GM23338 (cell line): ENCODE measurements around the gene PDLIM5. TPM values are rescaled to one million over a fixed set of nuclear protein-coding genes. Genes with fewer than 3 reads are reported as not detected.
"Not testable (repeated sequence)": the region's sequence is repeated elsewhere in the genome, so short reads cannot be mapped to it uniquely, and the experiment has no call there.

Experiments used
- ATAC-seq: fragments of 200-7000 bp; cut with Tn5 transposase; 3 replicates; pipeline ENCODE4 v1.9.1; 2020
- DNase-seq: peaks from one replicate; pipeline ENCODE4 v3.0.0-alpha.2; 2015; ENCODE audit warnings: low spot score
- H2AFZ ChIP-seq: fragments of 200-600 bp; sonication (generic); 2 replicates; pipeline ENCODE4 v1.8.0; 2016; ENCODE audit warnings: antibody characterized with exemption, mild to moderate bottlenecking, moderate library complexity
- H3F3A ChIP-seq: fragments of 200-600 bp; sonication (generic); replicated peaks from 2 replicates; pipeline ENCODE4 v1.8.0; 2017; ENCODE audit warnings: antibody characterized with exemption, mixed run types, low read depth
- H3K27ac ChIP-seq: fragments of 200-600 bp; sonication (generic); 2 replicates; pipeline ENCODE4 v1.6.1; 2016; ENCODE audit warnings: low read depth
- H3K27me3 ChIP-seq: fragments of 200-600 bp; sonication (generic); 2 replicates; pipeline ENCODE4 v1.8.0; 2016; ENCODE audit warnings: mild to moderate bottlenecking, mixed run types, moderate library complexity; ENCODE audit not compliant: insufficient read depth
- H3K36me3 ChIP-seq: fragments of 200-600 bp; sonication (generic); 2 replicates; pipeline ENCODE4 v1.8.0; 2016; ENCODE audit warnings: mild to moderate bottlenecking; ENCODE audit not compliant: insufficient read depth
- H3K4me1 ChIP-seq: fragments of 200-600 bp; sonication (generic); 2 replicates; pipeline ENCODE4 v1.8.0; 2016; ENCODE audit warnings: mild to moderate bottlenecking, moderate library complexity; ENCODE audit not compliant: insufficient read depth
- H3K4me2 ChIP-seq: fragments of 200-600 bp; sonication (generic); 2 replicates; pipeline ENCODE4 v1.7.1; 2017; ENCODE audit warnings: mixed run types
- H3K4me3 ChIP-seq: fragments of 200-600 bp; sonication (generic); 2 replicates; pipeline ENCODE4 v1.6.1; 2016; ENCODE audit warnings: mixed run types
- H3K79me2 ChIP-seq: fragments of 200-600 bp; sonication (generic); replicated peaks from 2 replicates; pipeline ENCODE4 v1.8.0; 2017; ENCODE audit warnings: mild to moderate bottlenecking; ENCODE audit not compliant: insufficient read depth
- H3K9me2 ChIP-seq: fragments of 200-600 bp; sonication (generic); 2 replicates; pipeline ENCODE4 v1.8.0; 2017; ENCODE audit not compliant: insufficient read depth
- H4K20me1 ChIP-seq: fragments of 200-600 bp; sonication (generic); replicated peaks from 2 replicates; pipeline ENCODE4 v1.8.0; 2017; ENCODE audit warnings: mild to moderate bottlenecking; ENCODE audit not compliant: insufficient read depth
- H3K27ac Mint-ChIP-seq: 2 replicates; pipeline ENCODE4 v1.8.0; 2020; ENCODE audit warnings: inconsistent platforms, mild to moderate bottlenecking, moderate library complexity, mixed read lengths
- H3K27me3 Mint-ChIP-seq: 3 replicates; pipeline ENCODE4 v1.8.0; 2022; ENCODE audit warnings: low read depth, mild to moderate bottlenecking, moderate library complexity, mixed read lengths, inconsistent platforms; ENCODE audit not compliant: insufficient read depth, poor library complexity
- H3K36me3 Mint-ChIP-seq: 3 replicates; pipeline ENCODE4 v1.8.0; 2021; ENCODE audit warnings: low read depth, mild to moderate bottlenecking, inconsistent platforms, moderate library complexity, mixed read lengths
- H3K4me1 Mint-ChIP-seq: 3 replicates; pipeline ENCODE4 v1.8.0; 2020; ENCODE audit warnings: mild to moderate bottlenecking, inconsistent platforms, mixed read lengths
- H3K4me3 Mint-ChIP-seq: 3 replicates; pipeline ENCODE4 v1.8.0; 2021; ENCODE audit warnings: moderate library complexity, mild to moderate bottlenecking, inconsistent platforms, mixed read lengths
- H3K9me3 Mint-ChIP-seq: 3 replicates; pipeline ENCODE4 v1.8.0; 2020; ENCODE audit warnings: moderate library complexity, mild to moderate bottlenecking, inconsistent platforms, mixed read lengths
- CREB1 ChIP-seq: fragments of 250-450 bp; sonication (Bioruptor Pico); IDR thresholded peaks from 2 replicates; pipeline ENCODE4 v1.5.0; 2020; ENCODE audit warnings: low read depth, mild to moderate bottlenecking, moderate library complexity
- ETS1 ChIP-seq: IDR thresholded peaks from 2 replicates; pipeline ENCODE4 v1.6.1; 2016; ENCODE audit warnings: antibody characterized with exemption
- EZH2 ChIP-seq: fragments of 200-600 bp; sonication (generic); IDR thresholded peaks from one replicate; pipeline ENCODE4 v1.8.0; 2017; ENCODE audit warnings: antibody characterized with exemption, mild to moderate bottlenecking, low read depth; ENCODE audit not compliant: unreplicated experiment
- EZH2phosphoT487 ChIP-seq: fragments of 200-600 bp; sonication (generic); IDR thresholded peaks from one replicate; pipeline ENCODE4 v1.8.1; 2018; ENCODE audit warnings: antibody characterized with exemption; ENCODE audit not compliant: unreplicated experiment
- JUNB ChIP-seq: IDR thresholded peaks from one replicate; pipeline ENCODE4 v1.6.1; 2016; ENCODE audit warnings: antibody characterized with exemption; ENCODE audit not compliant: unreplicated experiment
- POLR2AphosphoS5 ChIP-seq: IDR thresholded peaks from 2 replicates; pipeline ENCODE4 v1.6.1; 2016; ENCODE audit warnings: antibody characterized with exemption, low read depth
- STAT1 ChIP-seq: IDR thresholded peaks from one replicate; pipeline ENCODE4 v1.6.1; 2016; ENCODE audit warnings: antibody characterized with exemption; ENCODE audit not compliant: unreplicated experiment
- ZNF114 ChIP-seq: fragments of 250-450 bp; sonication (Bioruptor Pico); IDR thresholded peaks from 2 replicates; pipeline ENCODE4 v1.5.0; 2020; ENCODE audit warnings: mild to moderate bottlenecking, moderate library complexity
- ZNF331 ChIP-seq: fragments of 250-450 bp; sonication (Bioruptor Pico); IDR thresholded peaks from 2 replicates; pipeline ENCODE4 v1.5.0; 2020; ENCODE audit warnings: low read depth, mild to moderate bottlenecking, moderate library complexity
- polyA plus RNA-seq: library from polyadenylated mRNA; unstranded; fragments of >200 nt; fragmentation: Nextera tagmentation; extraction: Ambion mirVana; gene quantifications from 2 replicates; pipeline ENCODE4 v1.2.1, GENCODE V29; 2016
- total RNA-seq: library from RNA; depleted of rRNA; stranded (reverse); fragments of >200 nt; shearing (Covaris generic); gene quantifications from 2 replicates; pipeline ENCODE4 v1.2.3, GENCODE V29; 2014
- TF ChIP-seq, protein P1 (sequence below), 2 experiments: fragments of 200-600 bp in 1 of 2; sonication (generic) in 1 of 2; conservative IDR thresholded peaks; 2 replicates each; pipeline versions ENCODE4 v1.5.1 to v1.6.1; 2016 to 2017; ENCODE audit warnings: antibody characterized with exemption in 2 of 2, low read depth in 2 of 2, mild to moderate bottlenecking in 2 of 2, moderate library complexity in 1 of 2
- TF ChIP-seq, protein P2 (sequence below): IDR thresholded peaks from one replicate; pipeline ENCODE4 v1.6.1; 2018; ENCODE audit warnings: antibody characterized with exemption; ENCODE audit not compliant: unreplicated experiment

Gene PDLIM5
- total and polyA plus RNA-seq, 2 experiments from 2014 or later: 45.2 to 53.0 TPM

- no peak for ATAC-seq
- no peak for DNase-seq
These were observed 17.6 kb downstream of the PDLIM5 start for GRCh38 chr4:94469221-94469784.

GRCh38 chr4:94470132-94470531 lies 18.4 kb downstream of the PDLIM5 start:
- DNase-seq: no peak
- H3K4me3 Mint-ChIP-seq: no peak overlapping the region
- TF ChIP-seq EZH2 (no peak), ETS1 (no peak), ZNF114 (CRISPR knock-in tag) (no peak), CREB1 (CRISPR knock-in tag) (no peak)
- TF ChIP-seq, protein P1, sequence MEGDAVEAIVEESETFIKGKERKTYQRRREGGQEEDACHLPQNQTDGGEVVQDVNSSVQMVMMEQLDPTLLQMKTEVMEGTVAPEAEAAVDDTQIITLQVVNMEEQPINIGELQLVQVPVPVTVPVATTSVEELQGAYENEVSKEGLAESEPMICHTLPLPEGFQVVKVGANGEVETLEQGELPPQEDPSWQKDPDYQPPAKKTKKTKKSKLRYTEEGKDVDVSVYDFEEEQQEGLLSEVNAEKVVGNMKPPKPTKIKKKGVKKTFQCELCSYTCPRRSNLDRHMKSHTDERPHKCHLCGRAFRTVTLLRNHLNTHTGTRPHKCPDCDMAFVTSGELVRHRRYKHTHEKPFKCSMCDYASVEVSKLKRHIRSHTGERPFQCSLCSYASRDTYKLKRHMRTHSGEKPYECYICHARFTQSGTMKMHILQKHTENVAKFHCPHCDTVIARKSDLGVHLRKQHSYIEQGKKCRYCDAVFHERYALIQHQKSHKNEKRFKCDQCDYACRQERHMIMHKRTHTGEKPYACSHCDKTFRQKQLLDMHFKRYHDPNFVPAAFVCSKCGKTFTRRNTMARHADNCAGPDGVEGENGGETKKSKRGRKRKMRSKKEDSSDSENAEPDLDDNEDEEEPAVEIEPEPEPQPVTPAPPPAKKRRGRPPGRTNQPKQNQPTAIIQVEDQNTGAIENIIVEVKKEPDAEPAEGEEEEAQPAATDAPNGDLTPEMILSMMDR (conservative IDR thresholded peaks at IDR 0.05; ENCODE audit: low read depth in 2 of 2): no peak

More at GRCh38 chr4:94469221-94469784, 17.6 kb downstream of the PDLIM5 start:
- no peak overlapping the region for H3K4me3 ChIP-seq
- no peaks in the 10 kb centered on the region for H3K27me3 ChIP-seq
- Mint-ChIP-seq H3K36me3 (peaks cover 15% of the 10 kb centered on the region), H3K27ac (no peak overlapping the region), H3K4me3 (no peak overlapping the region), H3K4me1 (peaks cover 3% of the 10 kb centered on the region; the same call in 2 of the 3 replicates), H3K9me3 (peaks cover 8% of the 10 kb centered on the region), H3K27me3 (peaks cover 3% of the 10 kb centered on the region)
- no peaks in the 10 kb centered on the region for H3F3A ChIP-seq
- no peak overlapping the region for H3K27ac ChIP-seq
- no peaks in the 10 kb centered on the region for H4K20me1 ChIP-seq
- H3K4me1 ChIP-seq: no peaks in the 10 kb centered on the region; the same call in 1 of the 2 replicates
- peaks cover 9% of the 10 kb centered on the region for H3K36me3 ChIP-seq
- H3K4me2 ChIP-seq: no peak overlapping the region
- no peak overlapping the region for H2AFZ ChIP-seq
- TF ChIP-seq ZNF114 (CRISPR knock-in tag) (no peak), EZH2phosphoT487 (no peak), POLR2AphosphoS5 (no peak), STAT1 (no peak), JUNB (no peak), ZNF331 (CRISPR knock-in tag) (no peak)
- TF ChIP-seq, protein P1 (conservative IDR thresholded peaks at IDR 0.05; ENCODE audit: low read depth in 2 of 2): no peak
- TF ChIP-seq, protein P2, sequence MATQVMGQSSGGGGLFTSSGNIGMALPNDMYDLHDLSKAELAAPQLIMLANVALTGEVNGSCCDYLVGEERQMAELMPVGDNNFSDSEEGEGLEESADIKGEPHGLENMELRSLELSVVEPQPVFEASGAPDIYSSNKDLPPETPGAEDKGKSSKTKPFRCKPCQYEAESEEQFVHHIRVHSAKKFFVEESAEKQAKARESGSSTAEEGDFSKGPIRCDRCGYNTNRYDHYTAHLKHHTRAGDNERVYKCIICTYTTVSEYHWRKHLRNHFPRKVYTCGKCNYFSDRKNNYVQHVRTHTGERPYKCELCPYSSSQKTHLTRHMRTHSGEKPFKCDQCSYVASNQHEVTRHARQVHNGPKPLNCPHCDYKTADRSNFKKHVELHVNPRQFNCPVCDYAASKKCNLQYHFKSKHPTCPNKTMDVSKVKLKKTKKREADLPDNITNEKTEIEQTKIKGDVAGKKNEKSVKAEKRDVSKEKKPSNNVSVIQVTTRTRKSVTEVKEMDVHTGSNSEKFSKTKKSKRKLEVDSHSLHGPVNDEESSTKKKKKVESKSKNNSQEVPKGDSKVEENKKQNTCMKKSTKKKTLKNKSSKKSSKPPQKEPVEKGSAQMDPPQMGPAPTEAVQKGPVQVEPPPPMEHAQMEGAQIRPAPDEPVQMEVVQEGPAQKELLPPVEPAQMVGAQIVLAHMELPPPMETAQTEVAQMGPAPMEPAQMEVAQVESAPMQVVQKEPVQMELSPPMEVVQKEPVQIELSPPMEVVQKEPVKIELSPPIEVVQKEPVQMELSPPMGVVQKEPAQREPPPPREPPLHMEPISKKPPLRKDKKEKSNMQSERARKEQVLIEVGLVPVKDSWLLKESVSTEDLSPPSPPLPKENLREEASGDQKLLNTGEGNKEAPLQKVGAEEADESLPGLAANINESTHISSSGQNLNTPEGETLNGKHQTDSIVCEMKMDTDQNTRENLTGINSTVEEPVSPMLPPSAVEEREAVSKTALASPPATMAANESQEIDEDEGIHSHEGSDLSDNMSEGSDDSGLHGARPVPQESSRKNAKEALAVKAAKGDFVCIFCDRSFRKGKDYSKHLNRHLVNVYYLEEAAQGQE: no peak
- peaks cover 76% of the 10 kb centered on the region for H3K79me2 ChIP-seq
- H3K9me2 ChIP-seq: no peaks in the 10 kb centered on the region

DNA sequence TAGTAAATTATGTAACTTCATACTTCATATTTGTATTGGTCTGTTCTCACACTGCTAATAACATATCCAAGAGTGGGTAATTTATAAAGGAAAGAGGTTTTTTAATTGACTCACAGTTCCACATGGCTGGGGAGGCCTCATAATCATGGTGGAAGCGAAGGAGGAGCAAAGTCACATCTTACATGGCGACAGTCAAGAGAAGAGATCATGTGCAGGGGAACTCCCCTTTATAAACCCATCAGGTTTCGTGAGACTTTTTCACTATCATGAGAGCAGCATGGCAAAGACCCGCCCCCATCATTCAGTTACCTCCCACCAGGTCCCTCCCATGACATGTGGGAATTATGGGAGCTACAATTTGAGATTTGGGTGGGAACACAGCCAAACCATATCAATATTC lies 19.0 kb downstream of the PDLIM5 start:
- H3K4me1 Mint-ChIP-seq: peaks cover 11% of the 10 kb centered on the region; the same call in 2 of the 3 replicates
- ATAC-seq, H3K4me3 Mint-ChIP-seq, H3F3A ChIP-seq, H3K27ac ChIP-seq, H4K20me1 ChIP-seq, H2AFZ ChIP-seq, H3K27me3 Mint-ChIP-seq, DNase-seq, H3K27ac Mint-ChIP-seq, H3K36me3 ChIP-seq, H3K27me3 ChIP-seq, H3K9me3 Mint-ChIP-seq, H3K4me2 ChIP-seq, H3K4me3 ChIP-seq, H3K9me2 ChIP-seq: not testable (repeated sequence)
- peaks cover 15% of the 10 kb centered on the region for H3K36me3 Mint-ChIP-seq
- peaks cover 13% of the 10 kb centered on the region for H3K4me1 ChIP-seq
- H3K79me2 ChIP-seq: peaks cover 67% of the 10 kb centered on the region

More at GRCh38 chr4:94470132-94470531, 18.4 kb downstream of the PDLIM5 start:
- Mint-ChIP-seq H3K9me3 (peaks cover 8% of the 10 kb centered on the region), H3K36me3 (peaks cover 15% of the 10 kb centered on the region), H3K27me3 (peaks cover 3% of the 10 kb centered on the region), H3K4me1 (peaks cover 6% of the 10 kb centered on the region; the same call in 2 of the 3 replicates), H3K27ac (no peak overlapping the region)
- Histone ChIP-seq H3K27me3 (no peaks in the 10 kb centered on the region), H3K27ac (no peak overlapping the region), H3K4me1 (peaks cover 6% of the 10 kb centered on the region), H3F3A (no peaks in the 10 kb centered on the region), H2AFZ (no peak overlapping the region), H3K9me2 (no peaks in the 10 kb centered on the region), H3K36me3 (peaks cover 9% of the 10 kb centered on the region), H3K79me2 (peaks cover 68% of the 10 kb centered on the region), H3K4me3 (no peak overlapping the region), H3K4me2 (no peak overlapping the region), H4K20me1 (no peaks in the 10 kb centered on the region)
- no peak for ATAC-seq
